Measurements from ENCODE around the gene C10orf62. TPM values are rescaled to one million over a fixed set of nuclear protein-coding genes. Genes with fewer than 3 reads are reported as not detected.
"Not testable (repeated sequence)": the region's sequence is repeated elsewhere in the genome, so short reads cannot be mapped to it uniquely, and the experiment has no call there.

Gene C10orf62
- total RNA-seq, 2 experiments from 2014 or later: not detected

- intact Hi-C loops (cut with micrococcal nuclease): no loop called here
- H3K27ac Mint-ChIP-seq: no peak overlapping the region
These were observed 39.0 kb upstream of the C10orf62 start for GRCh38 chr10:97550336-97551149.

DNA sequence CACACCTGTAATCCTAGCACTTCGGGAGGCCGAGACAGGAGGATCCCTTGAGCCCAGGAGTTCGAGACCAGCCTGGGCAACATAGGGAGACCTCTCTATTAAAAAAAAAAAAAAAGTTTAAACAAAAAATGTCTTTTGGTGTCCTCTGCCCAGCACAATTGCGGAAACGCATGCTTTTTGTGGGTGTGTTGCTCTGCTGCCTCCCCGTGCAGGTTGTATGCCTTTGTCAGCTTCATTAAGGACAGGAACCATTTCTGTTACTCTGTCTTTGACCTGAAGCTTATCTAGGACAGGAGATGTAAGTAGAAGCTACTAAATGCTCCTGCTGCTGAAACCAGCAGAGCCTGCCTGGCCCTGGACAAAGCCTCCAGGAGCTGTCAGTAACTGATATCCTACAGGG, 38.2 kb upstream of the C10orf62 start:
- H3K9me3 Mint-ChIP-seq: peaks cover 3% of the 10 kb centered on the region
- intact Hi-C loops (cut with micrococcal nuclease): no loop called here
- no peaks in the 10 kb centered on the region for H3K4me1 Mint-ChIP-seq (ENCODE audit: low read depth)
- ChIA-PET POLR2A (no interaction called here), CTCF (interaction anchor here (0.6 to 5.7 kb wide), 8 partner anchors 11 to 145 kb away, joined by 3 to 115 read pairs (median 10); no protein-coding TSS in a partner anchor)
- no peak for DNase-seq
- H3K36me3 Mint-ChIP-seq: no peaks in the 10 kb centered on the region
- H3K27ac Mint-ChIP-seq: no peak overlapping the region
- H3K4me3 Mint-ChIP-seq: no peak overlapping the region
- H3K27me3 Mint-ChIP-seq: no peaks in the 10 kb centered on the region

More at GRCh38 chr10:97550336-97551149, 39.0 kb upstream of the C10orf62 start:
- H3K4me1 Mint-ChIP-seq (ENCODE audit: low read depth): no peaks in the 10 kb centered on the region
- POLR2A ChIA-PET: no interaction called here
- H3K36me3 Mint-ChIP-seq: no peaks in the 10 kb centered on the region
- no peaks in the 10 kb centered on the region for H3K27me3 Mint-ChIP-seq
- H3K9me3 Mint-ChIP-seq: no peaks in the 10 kb centered on the region
- H3K4me3 Mint-ChIP-seq: no peak overlapping the region
- CTCF ChIA-PET: interaction anchor here (0.6 to 5.7 kb wide), 2 partner anchors 10 to 16 kb away, joined by 3 to 115 read pairs; no protein-coding TSS in a partner anchor
- DNase-seq: no peak

- POLR2A ChIA-PET: no interaction called here
- Mint-ChIP-seq H3K4me3 (no peak overlapping the region), H3K36me3 (no peaks in the 10 kb centered on the region), H3K4me1 (ENCODE audit: low read depth) (no peaks in the 10 kb centered on the region), H3K9me3 (peaks cover 3% of the 10 kb centered on the region), H3K27ac (no peak overlapping the region), H3K27me3 (no peaks in the 10 kb centered on the region)
- DNase-seq: peak; percentile 75
- CTCF ChIA-PET: interaction anchor here (0.6 to 5.7 kb wide), 40 partner anchors 9 to 671 kb away, joined by 3 to 115 read pairs (median 4); partner anchors contain the start of genes ANKRD2, AVPI1 and UBTD1
- intact Hi-C loops (cut with micrococcal nuclease): loop anchor here (1.0 to 2.0 kb wide), 4 partner anchors 18 to 146 kb away; partner anchors contain the start of genes MMS19 and UBTD1
These were observed 35.9 kb upstream of the C10orf62 start for GRCh38 chr10:97553575-97554031.

DNA sequence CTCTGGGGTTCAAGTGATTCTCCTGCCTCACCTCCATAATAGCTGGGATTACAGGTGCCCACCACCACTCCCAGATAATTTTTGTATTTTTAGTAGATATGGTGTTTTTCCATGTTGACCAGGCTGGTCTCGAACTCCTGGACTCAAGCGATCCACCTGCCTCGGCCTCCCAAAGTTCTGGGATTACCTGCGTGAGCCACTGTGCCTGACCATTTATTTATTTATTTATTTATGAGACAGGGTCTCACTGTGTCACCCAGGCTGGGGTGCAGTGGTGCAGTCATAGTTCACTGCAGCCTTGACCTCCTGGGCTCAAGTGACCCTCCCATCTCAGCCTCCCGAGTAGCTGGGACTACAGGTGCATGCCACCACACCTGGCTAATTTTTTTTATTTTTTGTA, 35.2 kb upstream of the C10orf62 start:
- H3K27me3 Mint-ChIP-seq; H3K4me1 Mint-ChIP-seq (ENCODE audit: low read depth); H3K4me3 Mint-ChIP-seq: not testable (repeated sequence)

GRCh38 chr10:97555541-97555940, 34.0 kb upstream of the C10orf62 start:
- H3K9me3 Mint-ChIP-seq; H3K4me3 Mint-ChIP-seq; DNase-seq; H3K4me1 Mint-ChIP-seq (ENCODE audit: low read depth); POLR2A ChIA-PET; H3K27ac Mint-ChIP-seq; intact Hi-C loops (cut with micrococcal nuclease); H3K36me3 Mint-ChIP-seq; H3K27me3 Mint-ChIP-seq: not testable (repeated sequence)
- CTCF ChIA-PET: interaction anchor here (0.7 to 5.7 kb wide), 7 partner anchors 13 to 95 kb away, joined by 3 to 115 read pairs (median 4); partner anchors contain the start of gene UBTD1

More for the DNA sequence above, 35.2 kb upstream of the C10orf62 start:
- POLR2A ChIA-PET: interaction anchor here (0.6 kb wide), 1 partner anchor 214 kb away, joined by 3 read pairs; no protein-coding TSS in a partner anchor
- CTCF ChIA-PET: interaction anchor here (0.6 to 5.7 kb wide), 35 partner anchors 10 to 671 kb away, joined by 3 to 115 read pairs (median 4); partner anchors contain the start of genes ANKRD2, AVPI1 and UBTD1
- H3K36me3 Mint-ChIP-seq; H3K27ac Mint-ChIP-seq; intact Hi-C loops (cut with micrococcal nuclease); H3K9me3 Mint-ChIP-seq; DNase-seq: not testable (repeated sequence)

- H3K4me1 Mint-ChIP-seq (ENCODE audit: low read depth); H3K27ac Mint-ChIP-seq; CTCF ChIA-PET; H3K9me3 Mint-ChIP-seq; DNase-seq; intact Hi-C loops (cut with micrococcal nuclease); H3K4me3 Mint-ChIP-seq; POLR2A ChIA-PET; H3K27me3 Mint-ChIP-seq; H3K36me3 Mint-ChIP-seq: not testable (repeated sequence)
These were observed 28.7 kb upstream of the C10orf62 start for GRCh38 chr10:97560731-97561381.

- H3K36me3 Mint-ChIP-seq; H3K27me3 Mint-ChIP-seq; POLR2A ChIA-PET; CTCF ChIA-PET; H3K4me3 Mint-ChIP-seq; intact Hi-C loops (cut with micrococcal nuclease); H3K4me1 Mint-ChIP-seq (ENCODE audit: low read depth); DNase-seq; H3K9me3 Mint-ChIP-seq; H3K27ac Mint-ChIP-seq: not testable (repeated sequence)
These were observed 28.0 kb upstream of the C10orf62 start for GRCh38 chr10:97561386-97562077.

DNA sequence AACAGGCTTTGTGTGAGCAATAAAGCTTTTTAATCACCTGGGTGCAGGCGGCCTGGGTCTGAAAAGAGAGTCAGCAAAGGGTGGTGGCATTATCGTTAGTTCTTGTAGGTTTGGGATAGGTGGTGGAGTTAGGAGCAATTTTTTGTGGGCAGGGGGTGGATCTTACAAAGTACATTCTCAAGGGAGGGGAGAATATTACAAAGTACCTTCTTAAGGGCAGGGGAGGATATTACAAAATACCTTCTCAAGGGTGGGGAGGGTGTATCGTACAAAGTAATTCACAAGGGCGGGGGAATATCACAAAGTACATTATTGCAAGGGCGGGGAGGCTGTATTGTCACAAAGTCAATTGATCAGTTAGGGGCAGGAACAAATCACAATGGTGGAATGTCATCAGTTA, 27.2 kb upstream of the C10orf62 start:
- POLR2A ChIA-PET; H3K4me1 Mint-ChIP-seq (ENCODE audit: low read depth); H3K9me3 Mint-ChIP-seq; H3K27me3 Mint-ChIP-seq; DNase-seq; H3K27ac Mint-ChIP-seq; intact Hi-C loops (cut with micrococcal nuclease); CTCF ChIA-PET; H3K4me3 Mint-ChIP-seq; H3K36me3 Mint-ChIP-seq: not testable (repeated sequence)

DNA sequence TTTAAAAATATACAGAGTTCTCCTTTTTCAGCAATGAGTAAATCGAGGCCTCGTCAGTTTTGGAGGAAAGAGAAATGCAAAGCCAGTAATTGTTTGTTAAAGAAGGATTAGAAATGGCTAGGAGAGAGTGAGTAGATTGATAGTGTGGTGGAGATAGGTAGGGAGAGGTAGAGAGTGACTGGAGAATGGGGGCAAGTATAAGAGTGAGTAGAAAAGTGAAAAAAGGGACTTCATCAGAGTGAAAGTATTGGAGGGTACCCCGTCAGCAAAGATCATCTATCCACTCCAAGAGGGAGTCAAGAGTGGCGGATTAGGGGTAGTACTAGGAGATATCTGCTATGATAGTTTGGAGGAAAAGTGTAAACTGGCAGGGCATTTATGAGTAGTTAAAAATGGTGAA, 26.2 kb upstream of the C10orf62 start:
- Mint-ChIP-seq H3K27me3 (no peaks in the 10 kb centered on the region), H3K27ac (no peak overlapping the region), H3K4me1 (ENCODE audit: low read depth) (peaks cover 8% of the 10 kb centered on the region), H3K4me3 (no peak overlapping the region), H3K36me3 (no peaks in the 10 kb centered on the region), H3K9me3 (no peaks in the 10 kb centered on the region)
- intact Hi-C loops (cut with micrococcal nuclease): no loop called here
- no peak for DNase-seq
- POLR2A ChIA-PET: no interaction called here
- CTCF ChIA-PET: no interaction called here

DNA sequence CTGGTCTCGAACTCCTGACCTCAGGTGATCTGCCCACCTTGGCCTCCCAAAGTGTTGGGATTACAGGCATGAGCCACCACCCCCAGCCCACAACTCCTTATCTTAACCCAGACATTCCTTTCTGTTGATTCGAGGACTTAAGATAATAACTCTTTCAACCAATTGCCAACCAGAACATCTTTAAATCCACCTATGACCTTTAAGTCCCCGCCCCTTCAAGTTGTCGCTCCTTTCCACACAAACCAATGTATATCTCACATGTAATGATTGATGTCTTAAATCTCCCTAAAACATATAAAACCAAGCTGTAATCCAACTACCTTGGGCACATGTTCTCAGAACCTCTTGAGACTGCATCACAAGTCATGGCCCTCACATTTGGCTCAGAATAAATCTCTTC, 24.7 kb upstream of the C10orf62 start:
- H3K4me1 Mint-ChIP-seq (ENCODE audit: low read depth): peaks cover 8% of the 10 kb centered on the region
- H3K27me3 Mint-ChIP-seq: no peaks in the 10 kb centered on the region
- no peak overlapping the region for H3K4me3 Mint-ChIP-seq
- no peak overlapping the region for H3K27ac Mint-ChIP-seq
- POLR2A ChIA-PET: no interaction called here
- CTCF ChIA-PET: interaction anchor here (1.5 kb wide), 1 partner anchor 11 kb away, joined by 5 read pairs; no protein-coding TSS in a partner anchor
- no peaks in the 10 kb centered on the region for H3K36me3 Mint-ChIP-seq
- intact Hi-C loops (cut with micrococcal nuclease): no loop called here
- no peaks in the 10 kb centered on the region for H3K9me3 Mint-ChIP-seq
- no peak for DNase-seq

GRCh38 chr10:97566336-97566996, 23.1 kb upstream of the C10orf62 start:
- CTCF ChIA-PET: interaction anchor here (2.7 kb wide), 1 partner anchor 13 kb away, joined by 8 read pairs; no protein-coding TSS in a partner anchor
- no peak overlapping the region for H3K4me3 Mint-ChIP-seq

More at GRCh38 chr10:97566336-97566996, 23.1 kb upstream of the C10orf62 start:
- Mint-ChIP-seq H3K9me3 (no peaks in the 10 kb centered on the region), H3K27me3 (no peaks in the 10 kb centered on the region), H3K27ac (no peak overlapping the region), H3K4me1 (ENCODE audit: low read depth) (peaks cover 4% of the 10 kb centered on the region), H3K36me3 (no peaks in the 10 kb centered on the region)
- peak; percentile 18 for DNase-seq
- intact Hi-C loops (cut with micrococcal nuclease): no loop called here
- POLR2A ChIA-PET: no interaction called here

Measured in activated CD4-positive, alpha-beta memory T cell treated with anti-CD3 and anti-CD28 coated beads for 36 hours (primary cell).